Activated B cell treated with CpG ODN at 0.5 μM for 24 hours (primary cell): Measurements from ENCODE around the gene LAMC3. TPM values are rescaled to one million over a fixed set of nuclear protein-coding genes. Genes with fewer than 3 reads are reported as not detected.

ENCODE experiments used
- ATAC-seq: fragments of 200-7000 bp; cut with Tn5 transposase; one replicate; pipeline ENCODE4 v1.10.0; 2021; ENCODE audit warnings: low read depth, mild to moderate bottlenecking, moderate library complexity
- CTCF ChIA-PET: fragments of 350-600 bp; sonication (Branson Sonifier 250); formaldehyde crosslinking; loops from one replicate; lab custom pipeline; 2021; ENCODE audit warnings: antibody characterized with exemption; lab: Charles Lee
- POLR2A ChIA-PET: fragments of 350-600 bp; sonication (Branson Sonifier 250); formaldehyde crosslinking; loops from one replicate; lab custom pipeline; 2021; ENCODE audit warnings: antibody characterized with exemption; lab: Charles Lee
- DNase-seq: peaks from one replicate; pipeline ENCODE4 v3.0.0; 2022
- H3K27ac Mint-ChIP-seq: one replicate; pipeline ENCODE4 v1.8.0; 2020; ENCODE audit warnings: mixed read lengths
- H3K27me3 Mint-ChIP-seq: one replicate; pipeline ENCODE4 v1.8.0; 2021; ENCODE audit warnings: mixed read lengths
- H3K36me3 Mint-ChIP-seq: one replicate; pipeline ENCODE4 v1.8.0; 2021; ENCODE audit warnings: low read depth, mixed read lengths
- H3K4me1 Mint-ChIP-seq: one replicate; pipeline ENCODE4 v1.8.0; 2021; ENCODE audit warnings: mixed read lengths
- H3K4me3 Mint-ChIP-seq: one replicate; pipeline ENCODE4 v1.8.0; 2020; ENCODE audit warnings: mild to moderate bottlenecking, mixed read lengths
- H3K9me3 Mint-ChIP-seq: one replicate; pipeline ENCODE4 v1.8.0; 2020; ENCODE audit warnings: mixed read lengths
- intact Hi-C: fragments of 100-400 bp; cut with micrococcal nuclease; formaldehyde crosslinking; loops from one replicate; pipeline ENCODE4 v1.15.1; 2024
- total RNA-seq: library from RNA; stranded (reverse); gene quantifications from 2 replicates; pipeline ENCODE4 v1.2.3, GENCODE V29; 2022
- TF ChIP-seq, protein P1 (sequence below): fragments of 200-600 bp; IDR thresholded peaks from one replicate; pipeline ENCODE4 v1.8.0; 2022; ENCODE audit warnings: antibody characterized with exemption, mild to moderate bottlenecking

The LAMC3 gene
- total RNA-seq, 1 donor from 2014 or later = not detected

DNA sequence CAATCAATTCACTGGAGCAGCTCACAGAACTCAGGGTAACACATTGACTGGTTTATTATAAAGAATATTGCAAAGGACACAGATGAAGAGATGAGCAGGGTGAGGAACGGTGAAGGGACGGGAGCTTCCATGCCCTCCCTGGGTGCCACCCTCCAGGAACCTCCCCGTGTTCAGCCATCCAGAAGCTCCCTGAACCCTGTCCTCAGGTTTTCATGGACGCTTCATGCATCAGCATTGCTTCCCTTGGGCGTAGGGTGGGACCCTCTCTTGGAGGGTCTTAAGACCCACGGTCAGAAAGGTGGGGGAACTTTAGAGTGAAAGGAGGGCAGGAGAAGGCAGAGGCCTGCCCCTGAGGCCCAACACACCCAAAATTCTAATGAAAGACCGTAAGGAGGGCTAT, 12.8 kb downstream of the LAMC3 start:
- ATAC-seq (no peak), DNase-seq (no peak)
- H3K36me3 Mint-ChIP-seq = no peaks in the 10 kb centered on the region
- peaks cover 12% of the 10 kb centered on the region for H3K27me3 Mint-ChIP-seq
- TF ChIP-seq, protein P1, sequence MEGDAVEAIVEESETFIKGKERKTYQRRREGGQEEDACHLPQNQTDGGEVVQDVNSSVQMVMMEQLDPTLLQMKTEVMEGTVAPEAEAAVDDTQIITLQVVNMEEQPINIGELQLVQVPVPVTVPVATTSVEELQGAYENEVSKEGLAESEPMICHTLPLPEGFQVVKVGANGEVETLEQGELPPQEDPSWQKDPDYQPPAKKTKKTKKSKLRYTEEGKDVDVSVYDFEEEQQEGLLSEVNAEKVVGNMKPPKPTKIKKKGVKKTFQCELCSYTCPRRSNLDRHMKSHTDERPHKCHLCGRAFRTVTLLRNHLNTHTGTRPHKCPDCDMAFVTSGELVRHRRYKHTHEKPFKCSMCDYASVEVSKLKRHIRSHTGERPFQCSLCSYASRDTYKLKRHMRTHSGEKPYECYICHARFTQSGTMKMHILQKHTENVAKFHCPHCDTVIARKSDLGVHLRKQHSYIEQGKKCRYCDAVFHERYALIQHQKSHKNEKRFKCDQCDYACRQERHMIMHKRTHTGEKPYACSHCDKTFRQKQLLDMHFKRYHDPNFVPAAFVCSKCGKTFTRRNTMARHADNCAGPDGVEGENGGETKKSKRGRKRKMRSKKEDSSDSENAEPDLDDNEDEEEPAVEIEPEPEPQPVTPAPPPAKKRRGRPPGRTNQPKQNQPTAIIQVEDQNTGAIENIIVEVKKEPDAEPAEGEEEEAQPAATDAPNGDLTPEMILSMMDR = no peak
- no peaks in the 10 kb centered on the region for H3K4me1 Mint-ChIP-seq
- H3K27ac Mint-ChIP-seq = no peak overlapping the region
- H3K9me3 Mint-ChIP-seq = no peaks in the 10 kb centered on the region
- no peak overlapping the region for H3K4me3 Mint-ChIP-seq
- intact Hi-C loops = no loop called here
- CTCF ChIA-PET = no interaction called here
- POLR2A ChIA-PET = interaction anchor here (1.0 kb wide), 1 partner anchor 19 kb away, joined by 3 read pairs; no protein-coding TSS in a partner anchor

DNA sequence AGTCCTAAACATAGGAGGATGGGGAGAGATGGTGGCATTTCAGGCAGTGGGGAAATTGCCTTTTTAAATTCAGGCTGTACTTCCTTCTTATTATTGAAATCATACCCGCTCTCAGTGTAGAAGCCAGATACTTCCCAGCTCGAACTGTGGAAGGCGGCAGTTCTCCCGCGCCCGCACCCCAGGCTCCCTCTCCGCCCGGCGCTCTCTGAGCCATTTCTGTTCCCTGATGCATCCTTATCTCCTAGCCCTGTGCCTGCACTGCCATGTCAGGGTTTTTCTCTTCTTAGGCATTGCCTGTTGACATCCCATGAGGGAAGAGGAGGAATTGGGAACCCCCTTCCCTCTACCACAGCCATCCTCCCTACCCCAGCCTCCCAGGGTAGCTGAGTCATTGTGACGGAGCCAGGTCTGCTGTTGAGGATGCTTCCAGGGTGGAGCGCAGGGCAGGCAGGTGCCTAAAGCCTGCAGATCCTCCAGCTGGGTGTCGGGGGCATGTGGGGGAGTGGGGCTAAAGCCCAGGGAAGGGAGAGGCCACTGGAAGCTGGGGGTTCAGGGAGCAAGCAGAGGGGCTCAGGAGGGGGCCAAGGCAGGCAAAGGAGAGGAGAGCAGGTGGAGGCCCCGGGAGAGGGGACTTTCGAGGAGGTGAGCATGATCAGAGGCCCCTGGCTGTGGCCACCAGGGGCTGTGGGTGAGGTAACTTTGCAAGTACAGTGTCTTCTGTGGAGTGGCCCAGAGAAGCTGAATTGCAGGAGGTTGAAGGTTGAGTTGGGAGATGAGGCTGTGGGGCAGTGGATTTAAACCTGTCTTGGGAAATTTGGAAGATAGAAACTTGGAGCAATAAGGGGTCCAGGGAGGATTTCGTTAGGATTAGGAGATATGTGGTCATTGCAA, 16.2 kb downstream of the LAMC3 start:
- Mint-ChIP-seq H3K9me3 (no peaks in the 10 kb centered on the region), H3K36me3 (no peaks in the 10 kb centered on the region), H3K27ac (no peak overlapping the region), H3K27me3 (peaks cover 7% of the 10 kb centered on the region), H3K4me3 (no peak overlapping the region), H3K4me1 (no peaks in the 10 kb centered on the region)
- TF ChIP-seq, protein P1 = no peak
- POLR2A ChIA-PET = no interaction called here
- ATAC-seq = no peak
- intact Hi-C loops = no loop called here
- CTCF ChIA-PET = interaction anchor here (1.9 kb wide), 1 partner anchor 21 kb away, joined by 6 read pairs; no protein-coding TSS in a partner anchor
- DNase-seq = no peak

DNA sequence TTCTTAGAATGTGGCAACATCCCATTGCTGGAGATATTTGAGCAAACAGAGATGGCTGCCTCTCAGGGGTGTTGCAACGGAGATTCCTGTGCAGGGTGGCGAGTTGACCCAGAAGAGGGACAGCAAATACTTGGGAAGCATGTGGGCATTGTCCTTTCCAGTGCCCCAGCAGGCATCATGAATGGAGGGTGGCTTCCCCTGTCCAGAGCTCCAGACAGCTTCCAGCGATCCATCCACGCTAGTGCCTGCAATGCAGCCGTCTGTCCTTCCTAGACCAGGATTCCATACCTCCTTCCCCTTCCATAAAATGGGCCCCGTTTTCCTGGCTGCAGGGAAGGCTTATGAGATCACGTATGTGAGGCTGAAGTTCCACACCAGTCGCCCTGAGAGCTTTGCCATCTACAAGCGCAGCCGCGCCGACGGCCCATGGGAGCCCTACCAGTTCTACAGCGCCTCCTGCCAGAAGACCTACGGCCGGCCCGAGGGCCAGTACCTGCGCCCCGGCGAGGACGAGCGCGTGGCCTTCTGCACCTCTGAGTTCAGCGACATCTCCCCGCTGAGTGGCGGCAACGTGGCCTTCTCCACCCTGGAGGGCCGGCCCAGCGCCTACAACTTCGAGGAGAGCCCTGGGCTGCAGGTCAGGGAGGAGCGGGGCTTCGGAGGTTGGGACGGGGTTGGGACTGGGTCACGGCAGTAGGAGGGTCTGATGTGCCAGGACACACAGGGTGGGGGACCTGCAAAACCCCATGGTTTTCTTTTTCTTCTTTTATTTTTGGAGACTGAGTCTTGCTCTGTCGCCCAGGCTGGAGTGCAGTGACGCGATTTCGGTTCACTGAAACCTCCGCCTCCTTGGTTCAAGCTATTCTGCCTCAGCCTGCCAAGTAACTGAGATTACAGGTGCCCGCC, 17.2 kb downstream of the LAMC3 start:
- intact Hi-C loops = no loop called here
- CTCF ChIA-PET = interaction anchor here (1.9 kb wide), 1 partner anchor 20 kb away, joined by 6 read pairs; no protein-coding TSS in a partner anchor
- no peaks in the 10 kb centered on the region for H3K36me3 Mint-ChIP-seq
- no peak overlapping the region for H3K4me3 Mint-ChIP-seq
- H3K4me1 Mint-ChIP-seq = no peaks in the 10 kb centered on the region
- no peak for DNase-seq
- peaks cover 7% of the 10 kb centered on the region for H3K27me3 Mint-ChIP-seq
- no peaks in the 10 kb centered on the region for H3K9me3 Mint-ChIP-seq
- TF ChIP-seq, protein P1 = no peak
- POLR2A ChIA-PET = no interaction called here
- ATAC-seq = no peak
- no peak overlapping the region for H3K27ac Mint-ChIP-seq

DNA sequence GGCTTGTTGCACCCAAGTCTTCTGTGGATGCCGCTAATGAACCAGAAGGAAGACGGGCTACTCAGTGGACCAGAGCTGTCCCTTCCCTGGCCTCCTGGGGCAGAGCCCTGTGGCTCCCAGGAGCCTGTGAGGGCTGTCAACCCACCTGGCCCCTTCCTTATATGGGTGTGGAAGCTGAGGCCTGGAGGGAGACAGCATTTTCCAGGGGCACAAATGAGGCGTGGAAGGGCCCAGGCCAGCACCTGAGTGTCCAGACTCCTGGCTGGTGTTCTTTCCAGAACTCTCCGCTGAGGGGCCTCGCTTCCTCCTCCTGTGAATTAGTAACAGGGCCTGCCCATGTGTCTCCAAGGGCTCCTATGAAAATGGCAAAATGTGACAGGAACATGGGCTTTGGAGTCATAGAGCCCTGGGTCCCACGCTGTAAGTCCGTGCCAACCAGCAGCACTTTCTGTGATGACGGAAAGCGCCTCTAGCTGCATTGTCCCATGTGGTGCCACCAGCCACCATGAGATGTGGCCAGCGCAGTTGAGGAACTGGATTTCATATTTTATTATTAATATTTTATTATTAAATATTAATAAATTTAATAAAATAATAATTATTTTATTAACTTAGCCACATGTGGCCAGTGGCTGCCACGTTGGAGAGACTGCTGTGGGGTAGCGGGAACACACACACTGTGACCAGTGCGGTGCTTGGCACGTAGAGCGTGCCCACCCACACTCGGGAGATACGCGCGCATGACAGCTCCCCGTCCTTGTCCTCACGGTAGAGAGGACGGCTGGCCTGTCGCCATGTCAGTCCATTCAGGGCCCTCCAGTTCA, 18.3 kb downstream of the LAMC3 start:
- TF ChIP-seq, protein P1 = no peak
- no peaks in the 10 kb centered on the region for H3K9me3 Mint-ChIP-seq
- CTCF ChIA-PET = interaction anchor here (1.9 kb wide), 1 partner anchor 19 kb away, joined by 6 read pairs; no protein-coding TSS in a partner anchor

More for the DNA sequence above, 18.3 kb downstream of the LAMC3 start:
- no peak for DNase-seq
- ATAC-seq = no peak
- Mint-ChIP-seq H3K4me3 (no peak overlapping the region), H3K27ac (no peak overlapping the region), H3K36me3 (no peaks in the 10 kb centered on the region), H3K4me1 (no peaks in the 10 kb centered on the region), H3K27me3 (peaks cover 7% of the 10 kb centered on the region)
- POLR2A ChIA-PET = no interaction called here
- intact Hi-C loops = no loop called here
